Retina (tissue), 1 donor: ENCODE results near the gene RASGRP3.
A peak's percentile ranks its signal among the peaks of the same experiment; 100 is the strongest.

Experiments used
- DNase-seq: peaks from one replicate; pipeline ENCODE4 v3.0.0-alpha.2; 2016

RASGRP3 gene

DNA sequence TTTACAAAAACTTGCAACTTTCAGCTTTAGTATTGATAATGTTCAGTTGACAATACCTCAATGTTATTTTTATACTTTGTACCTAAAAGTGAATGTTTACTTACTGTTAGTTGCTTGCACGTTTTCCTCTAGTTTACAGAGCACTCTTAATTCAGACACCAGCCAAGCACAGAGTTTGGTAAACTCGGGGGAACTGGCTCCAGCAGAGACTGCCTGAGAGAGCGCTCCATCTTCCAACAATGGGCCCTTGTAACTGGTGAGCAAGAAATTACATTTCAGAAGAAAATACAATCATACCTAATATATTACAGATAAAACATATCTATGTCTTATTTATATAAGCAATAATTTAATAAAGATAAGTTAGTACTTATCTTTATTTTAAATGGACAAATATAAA lies 118.9 kb downstream of the RASGRP3 start:
- no peak for DNase-seq

DNA sequence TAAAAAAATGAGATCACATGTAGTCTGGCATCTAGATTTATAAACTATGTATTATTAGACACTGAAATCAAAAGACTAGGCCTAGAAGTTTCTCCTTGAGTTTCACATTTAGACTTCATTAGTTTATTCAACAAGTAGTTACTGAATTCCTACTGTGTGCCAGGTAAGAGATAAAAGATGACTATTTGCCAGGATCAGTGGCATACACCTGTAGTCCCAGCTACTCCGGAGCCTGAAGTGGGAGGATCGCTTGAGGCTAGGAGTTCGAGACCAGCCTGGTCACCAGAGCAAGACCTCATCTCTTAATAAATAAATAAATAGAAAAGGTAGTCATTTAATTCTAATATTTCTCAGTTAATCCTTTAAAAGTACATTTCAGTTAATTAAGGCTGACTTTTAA lies 120.6 kb downstream of the RASGRP3 start:
- no peak for DNase-seq

DNA sequence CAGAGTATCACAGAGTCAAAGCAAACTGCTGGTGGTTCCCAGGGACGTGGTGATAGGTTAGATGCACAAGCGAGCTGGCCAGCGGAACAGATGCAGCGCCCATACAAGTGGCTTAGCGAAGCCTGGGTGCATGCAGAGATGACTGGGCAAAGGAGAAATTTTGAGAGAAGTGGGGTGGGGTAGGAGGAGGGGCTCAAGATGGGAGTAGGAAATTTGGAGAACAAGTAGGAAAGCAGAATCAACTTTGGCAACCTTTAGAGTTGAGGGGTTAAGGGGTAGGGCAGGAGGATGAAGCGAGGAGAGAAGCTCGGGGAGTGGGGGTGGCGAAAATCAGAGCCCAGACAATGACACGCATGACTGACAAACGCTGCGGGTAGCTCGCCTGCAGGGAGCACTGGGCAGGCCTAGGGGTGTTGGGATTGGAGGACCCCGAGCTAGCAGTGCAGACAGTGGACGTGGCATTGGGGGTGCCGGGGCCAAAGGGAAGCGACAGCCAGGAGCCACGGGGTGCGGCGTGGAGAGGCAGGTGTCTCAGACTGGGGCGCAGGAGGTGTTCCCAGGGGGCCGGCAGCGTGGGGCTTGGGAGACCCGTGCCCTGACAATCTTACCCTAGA lies 122.2 kb downstream of the RASGRP3 start:
- DNase-seq, result no peak

DNA sequence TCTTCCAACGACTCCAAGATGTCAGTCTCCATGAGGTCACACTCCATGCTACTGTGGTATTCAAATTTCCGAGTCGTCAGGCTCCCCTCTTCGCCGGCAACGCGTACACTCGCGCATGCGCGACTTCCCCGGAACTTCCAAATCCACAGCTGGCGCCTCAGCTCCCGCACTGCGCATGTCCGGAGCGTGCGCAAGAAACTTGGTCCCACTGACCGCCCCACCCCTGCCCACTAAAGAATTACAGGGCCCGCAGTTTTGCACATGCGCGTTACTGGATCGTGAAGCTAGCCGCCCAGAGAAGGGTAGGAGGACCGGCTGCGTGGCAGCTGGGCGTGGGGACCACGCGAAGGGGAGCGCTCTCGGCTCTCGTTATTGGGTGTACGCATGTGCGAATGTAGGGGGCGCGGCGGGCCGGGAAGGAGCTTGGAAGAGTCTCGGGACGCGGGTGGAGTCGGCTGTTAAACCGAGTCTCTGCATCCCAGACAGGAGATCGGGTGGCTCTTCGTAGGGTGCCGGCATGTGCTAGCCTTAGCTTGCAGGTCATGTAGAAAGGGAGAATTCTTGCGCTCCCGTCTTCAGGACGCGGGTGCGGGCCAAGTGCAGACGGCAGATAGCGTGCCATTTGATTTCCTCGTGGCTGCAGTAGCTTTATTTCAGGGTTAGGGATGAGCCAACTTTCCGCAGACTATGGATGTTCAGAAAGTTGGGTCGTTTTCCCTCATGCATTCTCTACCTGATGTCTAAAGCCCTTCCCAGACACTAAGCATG lies 122.9 kb downstream of the RASGRP3 start, which contains the start of gene FAM98A:
Gene FAM98A (minus strand): TSS at position 125 of the 768 bp plus-strand sequence. CDS start 78 bp downstream, at position 47.
- peak; percentile 97 for DNase-seq

DNA sequence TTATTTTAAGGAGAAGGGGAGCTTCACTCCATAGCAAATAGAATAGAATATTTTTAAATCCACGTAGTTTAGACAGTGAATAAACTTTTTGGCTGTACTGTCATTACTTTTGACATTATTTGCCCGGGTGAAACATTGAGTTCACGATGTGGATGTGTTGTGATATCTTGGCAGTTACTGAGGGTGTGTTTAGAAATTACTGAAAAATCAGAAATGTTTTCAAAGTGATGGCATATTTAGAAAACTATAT lies 123.4 kb downstream of the RASGRP3 start:
- DNase-seq, result no peak

DNA sequence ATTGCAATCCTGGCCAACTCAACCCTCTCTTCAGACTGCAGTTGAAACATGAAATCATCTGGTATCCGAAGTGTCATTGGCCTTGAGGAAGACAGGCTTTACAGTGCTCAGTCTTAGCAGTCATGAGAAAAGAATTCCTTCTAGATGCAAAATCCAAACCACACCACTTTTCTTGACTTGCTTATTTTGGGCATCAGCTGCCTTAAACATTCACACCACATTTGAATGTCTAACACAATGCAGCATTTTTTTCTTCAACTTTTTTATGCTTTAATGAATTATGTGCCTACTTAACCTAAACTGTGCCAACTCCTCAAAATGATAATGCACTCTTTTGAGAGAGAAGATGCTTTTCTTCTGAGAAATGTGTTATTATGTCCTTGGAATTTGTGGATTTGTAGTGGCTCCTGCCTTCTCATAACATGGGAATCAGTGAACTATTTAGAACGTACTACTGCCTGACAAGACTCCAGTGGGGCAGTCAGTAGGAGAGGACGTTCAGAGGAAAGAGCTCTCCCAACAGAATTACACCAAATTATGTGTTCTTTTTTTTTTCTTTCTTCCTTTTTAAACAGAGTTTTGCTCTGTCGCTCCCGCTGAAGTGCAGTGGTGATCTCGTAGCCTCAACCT lies 125.9 kb downstream of the RASGRP3 start:
- DNase-seq, result no peak

DNA sequence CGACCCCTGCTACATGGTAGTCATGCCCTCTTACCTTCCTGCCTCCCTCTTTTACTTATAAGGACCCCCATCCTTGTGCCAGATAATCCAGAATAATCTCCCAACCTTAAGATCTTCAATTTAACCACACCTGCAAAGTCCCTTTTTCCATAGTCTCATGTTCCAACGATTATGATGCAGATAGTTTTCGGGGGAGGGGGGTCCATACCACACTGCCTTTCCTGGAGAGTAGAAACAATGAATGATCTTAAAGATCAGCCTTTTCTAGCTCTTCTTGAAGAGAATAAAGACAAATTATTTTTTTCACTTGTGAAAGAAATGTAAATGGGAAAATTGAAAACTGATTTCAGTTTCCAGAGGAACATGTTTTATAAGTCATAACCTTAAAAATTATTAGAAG lies 127.0 kb downstream of the RASGRP3 start:
- DNase-seq, result no peak

DNA sequence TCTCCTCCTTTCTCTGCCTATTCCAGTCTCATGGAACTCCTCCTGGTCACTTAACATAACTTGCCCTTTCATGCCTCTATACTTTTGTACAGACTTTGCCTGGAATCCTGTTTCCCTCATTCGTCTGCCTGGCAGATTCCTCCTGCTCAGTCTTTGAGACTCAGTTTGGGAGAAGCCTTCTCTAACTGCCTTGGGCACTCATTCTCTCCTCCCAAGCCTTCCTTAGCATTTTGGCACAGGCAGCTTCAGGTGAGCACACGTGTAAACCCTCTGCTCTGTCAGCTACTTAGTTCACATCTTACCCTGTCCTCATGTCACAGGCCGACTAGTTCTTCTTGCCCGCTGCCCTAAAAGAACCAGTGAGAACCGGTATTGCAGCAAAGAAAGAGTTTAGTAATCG lies 128.6 kb downstream of the RASGRP3 start:
- DNase-seq, result no peak

DNA sequence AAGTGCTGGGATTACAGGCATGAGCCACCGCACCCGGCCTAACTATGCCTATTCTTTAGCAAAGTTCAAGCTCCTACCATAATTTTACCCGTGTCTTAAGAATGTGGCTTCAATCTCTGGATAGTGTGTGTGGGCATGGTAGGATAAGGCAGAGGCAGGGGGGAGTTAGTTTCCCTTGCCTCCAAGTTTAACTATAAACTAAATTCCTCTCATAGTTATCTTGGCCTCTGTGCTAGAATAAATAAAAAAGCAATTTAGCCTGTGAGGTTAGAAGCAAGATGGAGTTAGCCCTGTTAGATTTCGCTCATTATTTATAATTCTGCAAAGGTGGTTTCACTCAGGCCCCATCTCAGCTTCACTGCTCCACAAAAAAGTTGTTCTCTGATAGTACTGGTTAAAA lies 129.7 kb downstream of the RASGRP3 start:
- DNase-seq, result no peak

DNA sequence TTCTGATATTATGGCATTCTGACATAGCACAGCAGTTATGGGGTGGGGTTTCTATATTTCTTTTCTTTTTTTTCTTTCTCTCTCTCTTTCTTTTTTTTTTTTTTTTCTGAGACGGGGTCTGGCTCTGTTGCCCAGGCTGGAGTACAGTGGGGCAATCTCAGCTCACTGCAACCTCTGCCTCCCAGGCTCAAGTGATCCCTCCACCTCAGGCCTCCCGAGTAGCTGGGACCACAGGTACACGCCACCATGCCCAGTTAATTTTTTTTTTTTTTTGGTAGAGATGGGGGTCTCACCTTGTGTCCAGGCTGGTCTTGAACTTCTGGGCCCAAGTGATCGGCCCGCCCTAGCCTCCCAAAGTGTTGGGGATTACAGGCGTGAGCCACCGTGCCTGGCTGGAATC lies 130.2 kb downstream of the RASGRP3 start:
- DNase-seq, result no peak

DNA sequence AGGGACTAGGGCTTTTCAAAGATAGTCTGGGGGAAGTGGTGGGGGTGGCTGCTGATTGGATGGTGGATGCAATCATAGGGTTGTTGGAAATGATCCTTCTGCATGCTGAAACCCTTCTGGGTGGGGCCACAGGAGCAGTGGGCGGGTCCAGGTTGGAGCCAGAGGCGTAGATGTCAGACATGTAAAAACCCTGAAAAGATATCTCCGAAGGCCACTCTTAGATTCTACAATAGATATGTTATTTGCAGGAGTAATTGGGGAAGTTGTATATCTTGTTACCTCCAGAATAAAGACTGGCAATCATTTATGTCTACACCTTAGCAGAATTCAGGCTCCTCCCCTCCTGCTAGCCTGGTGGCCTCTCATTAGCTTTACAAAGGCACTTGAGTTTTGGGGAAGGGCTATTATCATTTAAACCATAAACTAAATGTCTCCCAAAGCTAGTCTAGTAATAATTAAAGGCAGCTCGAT lies 130.8 kb downstream of the RASGRP3 start:
- no peak for DNase-seq

DNA sequence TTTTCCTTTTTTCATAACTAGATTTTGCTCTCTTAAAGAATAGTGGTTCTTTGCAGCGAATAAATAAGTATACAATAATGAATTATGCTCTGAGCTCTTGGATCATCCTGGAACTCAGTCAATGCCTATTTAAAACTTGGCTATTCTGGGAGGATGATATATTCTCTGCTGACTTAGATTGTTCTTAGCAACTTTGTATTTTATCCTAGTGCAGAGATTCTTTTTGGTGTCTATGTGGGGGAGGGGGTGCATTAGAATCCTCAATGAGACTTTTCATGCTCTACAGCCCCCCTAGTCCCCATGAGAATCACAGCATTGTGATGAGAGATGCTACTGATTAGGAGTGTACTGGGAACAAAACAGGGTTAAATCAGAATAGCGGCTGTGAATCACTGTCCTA lies 131.5 kb downstream of the RASGRP3 start:
- no peak for DNase-seq

DNA sequence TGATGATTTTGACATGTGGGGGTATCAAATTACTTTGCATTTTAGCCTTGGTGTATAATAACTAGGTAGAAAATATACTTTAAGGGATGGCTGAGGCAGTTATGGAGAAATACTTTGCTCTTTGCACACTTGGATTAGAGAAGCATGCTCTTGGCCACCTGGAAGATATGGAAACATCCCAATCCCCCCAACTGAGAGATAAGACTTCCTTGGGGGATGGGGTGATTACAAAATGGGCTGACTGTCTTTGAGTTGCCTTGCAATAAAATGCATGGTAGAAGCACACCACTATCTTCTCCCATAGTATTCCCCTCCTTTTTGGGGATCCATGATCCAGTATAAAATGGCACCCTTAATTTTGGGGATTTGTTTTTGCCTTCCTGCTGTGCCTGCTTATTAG lies 137.7 kb downstream of the RASGRP3 start:
- no peak for DNase-seq
